Neutrophil (primary cell): ENCODE measurements around the gene TMEM147.

Experiments
- H3K27ac ChIP-seq: fragments of 200-600 bp; sonication (generic); 2 replicates; pipeline ENCODE4 v1.5.1; 2016; ENCODE audit warnings: mild to moderate bottlenecking, moderate library complexity
- H3K27me3 ChIP-seq: fragments of 200-600 bp; sonication (generic); 2 replicates; pipeline ENCODE4 v1.6.0; 2016; ENCODE audit warnings: mild to moderate bottlenecking
- H3K36me3 ChIP-seq: fragments of 200-600 bp; sonication (generic); 2 replicates; pipeline ENCODE4 v1.5.1; 2017
- H3K4me1 ChIP-seq, 2 experiments: fragments of 200-600 bp in 1 of 2; sonication (generic) in 1 of 2; 1 replicate in 1 of 2; 2 replicates in 1 of 2; pipeline versions ENCODE4 v1.5.1 to v1.6.1; 2013 to 2016; ENCODE audit warnings: low read depth in 1 of 2, low read length in 1 of 2, mild to moderate bottlenecking in 1 of 2, moderate library complexity in 1 of 2; ENCODE audit not compliant: control insufficient read depth in 1 of 2, insufficient read depth in 1 of 2
- H3K4me3 ChIP-seq, 2 experiments: fragments of 200-600 bp in 1 of 2; sonication (generic) in 1 of 2; 1 replicate in 1 of 2; 2 replicates in 1 of 2; pipeline ENCODE4 v1.5.1; 2013 to 2016; ENCODE audit warnings: low read depth in 1 of 2, low read length in 1 of 2, mild to moderate bottlenecking in 1 of 2, moderate library complexity in 1 of 2
- H3K9me3 ChIP-seq: fragments of 200-600 bp; sonication (generic); 2 replicates; pipeline ENCODE4 v1.5.1; 2016
- TF ChIP-seq, protein P1 (sequence below): fragments of 200-600 bp; sonication (generic); IDR thresholded peaks from 2 replicates; pipeline ENCODE4 v1.5.1; 2016; ENCODE audit warnings: antibody characterized with exemption

TMEM147 gene

DNA sequence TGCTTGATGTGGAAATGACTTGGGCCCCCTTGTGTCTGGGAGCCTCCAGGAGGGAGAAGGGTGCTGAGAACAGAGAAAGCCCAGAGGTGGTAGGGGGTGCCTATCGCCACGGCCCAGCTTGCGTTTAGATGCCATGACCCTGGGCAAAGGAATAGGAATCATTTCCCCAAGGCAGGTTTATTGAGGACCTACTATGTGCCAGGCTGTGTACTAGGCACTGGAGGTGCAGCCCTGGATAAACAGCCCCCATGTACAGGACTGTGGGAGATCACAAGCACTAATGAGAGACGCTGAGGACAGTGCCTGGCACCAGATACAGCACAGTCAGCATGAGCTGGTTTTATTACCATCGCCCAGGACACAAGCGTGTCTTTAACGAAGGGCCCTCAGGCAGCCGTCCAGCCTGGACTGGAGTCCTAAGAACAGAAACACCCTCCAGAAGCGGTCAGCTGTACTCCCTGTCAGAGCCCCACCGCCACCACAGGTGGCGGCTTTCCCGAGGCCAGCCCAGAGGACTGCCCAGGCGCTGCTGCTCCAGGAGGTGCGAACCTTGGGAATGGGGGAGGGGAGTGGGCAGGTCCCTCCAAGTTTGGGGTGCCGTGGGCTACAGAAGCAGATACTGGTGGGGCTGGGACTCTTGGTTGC is 4.6 kb downstream of the TMEM147 start:
- H3K4me1 ChIP-seq: peaks cover 11 to 13% of the 10 kb centered on the region in 2 experiments
- no peaks in the 10 kb centered on the region for H3K36me3 ChIP-seq
- H3K9me3 ChIP-seq: no peaks in the 10 kb centered on the region
- TF ChIP-seq, protein P1, sequence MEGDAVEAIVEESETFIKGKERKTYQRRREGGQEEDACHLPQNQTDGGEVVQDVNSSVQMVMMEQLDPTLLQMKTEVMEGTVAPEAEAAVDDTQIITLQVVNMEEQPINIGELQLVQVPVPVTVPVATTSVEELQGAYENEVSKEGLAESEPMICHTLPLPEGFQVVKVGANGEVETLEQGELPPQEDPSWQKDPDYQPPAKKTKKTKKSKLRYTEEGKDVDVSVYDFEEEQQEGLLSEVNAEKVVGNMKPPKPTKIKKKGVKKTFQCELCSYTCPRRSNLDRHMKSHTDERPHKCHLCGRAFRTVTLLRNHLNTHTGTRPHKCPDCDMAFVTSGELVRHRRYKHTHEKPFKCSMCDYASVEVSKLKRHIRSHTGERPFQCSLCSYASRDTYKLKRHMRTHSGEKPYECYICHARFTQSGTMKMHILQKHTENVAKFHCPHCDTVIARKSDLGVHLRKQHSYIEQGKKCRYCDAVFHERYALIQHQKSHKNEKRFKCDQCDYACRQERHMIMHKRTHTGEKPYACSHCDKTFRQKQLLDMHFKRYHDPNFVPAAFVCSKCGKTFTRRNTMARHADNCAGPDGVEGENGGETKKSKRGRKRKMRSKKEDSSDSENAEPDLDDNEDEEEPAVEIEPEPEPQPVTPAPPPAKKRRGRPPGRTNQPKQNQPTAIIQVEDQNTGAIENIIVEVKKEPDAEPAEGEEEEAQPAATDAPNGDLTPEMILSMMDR: no peak
- no peak overlapping the region for H3K27ac ChIP-seq
- H3K4me3 ChIP-seq: no peak overlapping the region
- H3K27me3 ChIP-seq: peaks cover 5% of the 10 kb centered on the region

DNA sequence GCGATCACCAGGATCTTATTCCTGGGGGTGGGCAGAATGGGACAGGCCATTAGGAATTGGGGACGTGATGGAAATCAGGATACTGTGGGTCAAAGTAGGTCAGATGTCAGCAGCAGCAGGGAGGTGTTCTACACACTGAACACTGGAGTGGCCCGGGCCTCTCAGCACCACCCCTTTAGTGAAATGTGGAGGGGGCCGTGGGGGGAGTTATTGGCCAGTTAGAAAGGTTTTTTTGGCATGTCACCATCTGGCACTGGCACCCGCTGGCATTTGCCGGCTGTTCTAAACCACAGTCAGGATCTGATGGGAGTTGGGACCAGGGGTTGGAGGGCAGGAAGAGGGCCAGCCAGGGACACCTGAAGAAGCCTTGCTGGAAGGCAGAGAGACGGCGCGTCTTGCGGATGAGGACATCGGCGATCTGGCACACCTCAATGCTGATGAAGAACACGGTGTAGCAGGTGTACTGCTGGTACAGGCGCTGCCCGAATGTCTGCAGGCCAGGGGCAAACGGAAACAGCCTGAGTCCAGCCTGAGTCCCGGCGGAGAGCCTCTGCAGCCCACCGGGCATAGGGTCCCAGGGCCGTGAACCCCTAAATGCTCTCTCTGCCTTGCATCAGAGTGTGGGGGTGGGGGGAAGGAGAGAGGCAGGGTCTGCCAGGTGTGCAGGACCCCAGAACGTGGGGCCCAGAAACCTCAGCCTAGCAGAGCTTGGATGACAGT is 5.8 kb downstream of the TMEM147 start:
- no peaks in the 10 kb centered on the region for H3K36me3 ChIP-seq
- no peak overlapping the region for H3K27ac ChIP-seq
- H3K9me3 ChIP-seq: no peaks in the 10 kb centered on the region
- peaks cover 17% of the 10 kb centered on the region for H3K27me3 ChIP-seq
- H3K4me3 ChIP-seq: no peak overlapping the region
- H3K4me1 ChIP-seq: peaks cover 2 to 3% of the 10 kb centered on the region in 2 experiments
- TF ChIP-seq, protein P1: no peak

DNA sequence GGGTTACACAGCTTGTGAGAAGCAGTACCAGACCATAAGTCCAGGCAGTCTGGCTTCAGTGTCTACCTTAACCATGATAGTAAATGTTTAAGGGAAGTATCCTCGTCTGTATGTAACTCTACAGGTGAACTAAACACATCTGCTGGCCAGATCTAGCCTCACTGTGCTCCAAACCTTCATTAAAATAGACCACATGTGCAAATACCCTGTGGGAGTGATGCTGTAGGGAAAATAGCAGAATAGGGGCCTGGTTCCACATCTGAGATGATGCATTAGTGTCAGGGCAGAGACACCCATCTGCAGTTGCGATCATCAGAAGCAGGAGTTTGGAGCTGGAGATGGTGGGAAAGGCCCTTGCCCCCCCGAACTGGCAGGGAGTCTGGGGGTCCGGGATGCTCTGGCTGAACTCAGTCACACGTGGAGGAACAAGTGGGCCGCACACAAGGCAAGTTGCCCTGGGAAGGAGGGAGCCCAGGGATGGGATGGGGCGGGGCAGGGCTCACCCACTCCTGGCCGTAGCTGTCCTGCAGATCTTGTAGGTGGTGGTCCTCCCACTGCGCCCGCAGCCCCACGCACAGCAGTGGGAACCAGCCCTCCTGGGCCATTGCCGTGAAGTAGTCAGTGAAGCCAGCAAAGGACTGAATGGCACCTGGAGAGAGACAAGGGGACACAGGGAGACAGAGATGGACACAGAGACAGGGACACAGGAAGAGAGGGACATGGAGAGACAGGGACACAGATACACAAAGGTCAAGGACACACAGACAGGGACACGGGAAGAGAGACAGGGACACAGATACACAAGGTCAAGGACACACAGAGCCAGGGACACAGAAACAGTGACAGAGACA is 7.3 kb downstream of the TMEM147 start:
- Histone ChIP-seq H3K27ac (no peak overlapping the region), H3K4me3 (no peak overlapping the region), H3K9me3 (no peaks in the 10 kb centered on the region), H3K36me3 (no peaks in the 10 kb centered on the region), H3K27me3 (peaks cover 32% of the 10 kb centered on the region), H3K4me1 (peaks cover 0 to 3% of the 10 kb centered on the region in 2 experiments)
- TF ChIP-seq, protein P1: no peak

DNA sequence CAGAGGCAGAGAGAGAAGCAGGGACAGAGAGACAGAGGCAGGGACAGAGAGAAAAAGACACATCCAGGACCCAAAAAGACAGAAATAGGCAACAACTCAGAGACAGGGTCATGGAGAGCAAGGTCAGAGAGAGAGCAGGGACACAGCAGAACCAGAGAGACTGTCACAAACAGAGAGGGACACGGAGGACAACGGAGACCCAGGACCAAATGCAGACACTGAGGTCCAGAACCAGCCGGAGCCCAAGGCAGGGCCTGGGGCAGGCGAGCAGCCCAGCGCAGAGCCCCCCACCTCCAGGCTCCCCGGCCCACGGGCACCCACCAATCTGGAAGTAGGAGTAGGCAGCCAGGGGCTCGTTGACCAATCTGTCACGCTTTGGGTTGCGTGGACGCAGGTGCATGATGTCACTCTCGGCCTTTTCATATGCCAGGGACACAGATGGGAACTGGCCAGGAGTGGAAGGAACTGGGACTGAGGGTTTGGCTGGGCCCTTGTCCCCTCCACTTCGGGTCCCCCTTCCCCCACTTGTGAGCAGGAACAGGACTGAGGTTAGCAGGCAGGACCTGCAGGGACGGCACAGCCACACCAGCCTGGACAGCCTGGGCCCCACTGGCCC is 8.1 kb downstream of the TMEM147 start:
- Histone ChIP-seq H3K27me3 (peaks cover 40% of the 10 kb centered on the region), H3K4me3 (no peak overlapping the region), H3K27ac (no peak overlapping the region), H3K36me3 (no peaks in the 10 kb centered on the region), H3K4me1 (peaks cover 5 to 10% of the 10 kb centered on the region in 2 experiments), H3K9me3 (no peaks in the 10 kb centered on the region)
- TF ChIP-seq, protein P1: no peak

DNA sequence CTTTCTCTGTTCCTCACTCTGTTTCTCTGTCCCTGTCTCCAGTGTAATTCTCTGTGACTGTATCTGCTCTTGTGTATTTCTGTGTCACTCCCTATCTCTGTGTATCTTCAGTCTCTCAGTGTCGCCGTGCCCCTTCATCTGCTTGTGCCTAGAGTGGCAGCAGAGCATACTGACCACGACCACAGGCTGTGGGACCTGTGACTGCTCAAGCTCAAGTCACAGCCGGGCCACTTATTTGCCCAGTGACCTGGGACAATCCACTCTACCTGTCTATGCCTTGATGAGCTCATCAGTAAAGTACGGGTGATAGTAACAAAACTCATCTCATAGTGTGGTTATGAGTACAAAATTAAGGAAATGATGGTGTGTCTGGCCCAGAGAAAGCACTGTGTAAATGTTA is 8.7 kb downstream of the TMEM147 start:
- no peaks in the 10 kb centered on the region for H3K36me3 ChIP-seq
- TF ChIP-seq, protein P1: no peak
- H3K27me3 ChIP-seq: peaks cover 46% of the 10 kb centered on the region
- H3K4me3 ChIP-seq: no peak overlapping the region
- no peaks in the 10 kb centered on the region for H3K9me3 ChIP-seq
- H3K27ac ChIP-seq: no peak overlapping the region
- H3K4me1 ChIP-seq: peaks cover 5 to 10% of the 10 kb centered on the region in 2 experiments
